ENCODE measurements around the gene DIAPH3. TPM values are rescaled to one million over a fixed set of nuclear protein-coding genes. Genes with fewer than 3 reads are reported as not detected.

The DIAPH3 gene
- total RNA-seq, 4 donors from 2014 or later, result 0.31 to 2.0 (median 1.1) TPM

- no peak for TF ChIP-seq CTCF (IDR thresholded peaks at IDR 0.05)
- DNase-seq (ENCODE audit: low spot score) (no peak), ATAC-seq (ENCODE audit: low FRiP score) (no peak)
Measured at GRCh38 chr13:60182907-60183306, 19.2 kb upstream of the DIAPH3 start.

GRCh38 chr13:60178327-60178726 is 14.6 kb upstream of the DIAPH3 start:
- DNase-seq (ENCODE audit: low spot score) (no peak), ATAC-seq (ENCODE audit: low FRiP score) (no peak)
- no peak for TF ChIP-seq CTCF (IDR thresholded peaks at IDR 0.05)

GRCh38 chr13:60175571-60175970 is 11.8 kb upstream of the DIAPH3 start:
- DNase-seq (ENCODE audit: low spot score) (no peak), ATAC-seq (ENCODE audit: low FRiP score) (no peak)
- TF ChIP-seq CTCF (IDR thresholded peaks at IDR 0.05), result no peak

GRCh38 chr13:60174113-60174512 is 10.4 kb upstream of the DIAPH3 start:
- TF ChIP-seq CTCF (IDR thresholded peaks at IDR 0.05), result no peak
- DNase-seq (ENCODE audit: low spot score), result no peak
- ATAC-seq (ENCODE audit: low FRiP score), result no peak

GRCh38 chr13:60172111-60172510 is 8.4 kb upstream of the DIAPH3 start:
- DNase-seq (ENCODE audit: low spot score) (no peak), ATAC-seq (ENCODE audit: low FRiP score) (no peak)
- no peak for TF ChIP-seq CTCF (IDR thresholded peaks at IDR 0.05)

GRCh38 chr13:60170414-60170813 is 6.7 kb upstream of the DIAPH3 start:
- ATAC-seq (ENCODE audit: low FRiP score) (no peak), DNase-seq (ENCODE audit: low spot score) (no peak)
- no peak for TF ChIP-seq CTCF (IDR thresholded peaks at IDR 0.05)

- no peak for TF ChIP-seq CTCF (IDR thresholded peaks at IDR 0.05)
- DNase-seq (ENCODE audit: low spot score) (no peak), ATAC-seq (ENCODE audit: low FRiP score) (no peak)
Measured at GRCh38 chr13:60169239-60170031, 5.7 kb upstream of the DIAPH3 start.

All from omental fat pad (tissue), 4 donors.